Stomach smooth muscle (tissue), 2 donors: ENCODE measurements around the gene LGALS9.

Experiments used
- H3K27ac ChIP-seq: one replicate; pipeline ENCODE4 v1.7.0; 2013; ENCODE audit warnings: mild to moderate bottlenecking, low read length, inconsistent platforms
- H3K27me3 ChIP-seq, 2 donors: one replicate each; pipeline ENCODE4 v1.7.0; 2013; ENCODE audit warnings: low read length in 2 of 2; ENCODE audit not compliant: insufficient read depth in 2 of 2, control insufficient read depth in 1 of 2
- H3K36me3 ChIP-seq, 2 donors: one replicate each; pipeline ENCODE4 v1.7.0; 2013; ENCODE audit warnings: low read length in 2 of 2; ENCODE audit not compliant: control insufficient read depth in 2 of 2, insufficient read depth in 2 of 2
- H3K4me1 ChIP-seq: one replicate; pipeline ENCODE4 v1.7.0; 2013; ENCODE audit warnings: low read length; ENCODE audit not compliant: control insufficient read depth, insufficient read depth
- H3K4me3 ChIP-seq, 2 donors: one replicate each; pipeline ENCODE4 v1.7.0; 2013; ENCODE audit warnings: low read length in 2 of 2
- H3K9ac ChIP-seq, 2 donors: one replicate each; pipeline ENCODE4 v1.7.0; 2013; ENCODE audit warnings: low read length in 2 of 2, mild to moderate bottlenecking in 1 of 2
- H3K9me3 ChIP-seq, 2 donors: one replicate each; pipeline ENCODE4 v1.7.0; 2013; ENCODE audit warnings: low read length in 2 of 2; ENCODE audit not compliant: control insufficient read depth in 2 of 2
- donor health status: healthy.
- donor health status: Pancreatic carcinoma.

The LGALS9 gene

DNA sequence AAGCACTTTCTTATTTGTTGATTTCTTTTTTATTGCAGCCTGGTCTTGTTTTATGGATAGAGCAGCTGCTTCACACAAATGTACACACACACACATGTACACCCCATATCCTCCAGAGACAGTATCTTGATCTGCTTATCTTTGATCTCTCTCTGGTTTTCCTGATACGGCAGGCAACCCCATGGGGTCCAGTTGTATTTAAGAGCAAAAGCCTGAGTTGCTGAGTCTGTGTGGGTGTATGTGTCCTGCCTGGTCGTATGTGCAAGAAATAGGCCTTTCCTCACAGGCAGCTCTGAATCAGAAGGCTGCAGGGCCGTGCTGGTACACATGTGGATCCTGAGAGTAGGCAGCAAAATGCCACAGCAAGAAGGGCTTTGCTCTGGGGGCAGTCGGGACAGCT, 14.6 kb upstream of the LGALS9 start:
- H3K27ac ChIP-seq, result no peak overlapping the region
- no peak overlapping the region for H3K4me3 ChIP-seq
- peaks cover under 1% of the 10 kb centered on the region for H3K4me1 ChIP-seq
- H3K9me3 ChIP-seq, result no peaks in the 10 kb centered on the region
- no peaks in the 10 kb centered on the region for H3K27me3 ChIP-seq
- no peak overlapping the region for H3K9ac ChIP-seq
- peaks cover 33 to 38% of the 10 kb centered on the region in 2 donors for H3K36me3 ChIP-seq

DNA sequence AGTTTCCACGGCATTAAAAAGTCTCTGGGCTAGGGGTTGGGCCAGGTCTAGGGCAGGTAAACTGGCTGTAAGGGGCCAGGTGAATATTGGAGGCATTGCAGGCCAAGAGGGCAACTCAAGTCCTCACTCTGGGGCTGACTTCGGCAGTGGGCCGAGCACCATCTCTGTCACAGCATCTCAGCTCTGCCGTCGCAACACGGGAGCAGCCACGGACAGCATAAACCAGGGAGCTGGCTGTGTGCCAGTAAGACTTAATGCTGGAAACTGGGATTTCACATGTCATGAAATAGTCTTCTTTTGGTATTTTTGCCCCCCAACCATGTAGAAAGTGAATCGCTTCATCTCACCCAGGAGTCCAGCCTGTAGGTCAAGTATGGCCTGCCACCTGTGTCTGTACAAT, 12.6 kb upstream of the LGALS9 start:
- Histone ChIP-seq H3K4me3 (no peak overlapping the region), H3K36me3 (peaks cover 42% of the 10 kb centered on the region in 2 donors), H3K27ac (no peak overlapping the region), H3K9ac (no peak overlapping the region), H3K9me3 (no peaks in the 10 kb centered on the region), H3K27me3 (no peaks in the 10 kb centered on the region), H3K4me1 (no peaks in the 10 kb centered on the region)

DNA sequence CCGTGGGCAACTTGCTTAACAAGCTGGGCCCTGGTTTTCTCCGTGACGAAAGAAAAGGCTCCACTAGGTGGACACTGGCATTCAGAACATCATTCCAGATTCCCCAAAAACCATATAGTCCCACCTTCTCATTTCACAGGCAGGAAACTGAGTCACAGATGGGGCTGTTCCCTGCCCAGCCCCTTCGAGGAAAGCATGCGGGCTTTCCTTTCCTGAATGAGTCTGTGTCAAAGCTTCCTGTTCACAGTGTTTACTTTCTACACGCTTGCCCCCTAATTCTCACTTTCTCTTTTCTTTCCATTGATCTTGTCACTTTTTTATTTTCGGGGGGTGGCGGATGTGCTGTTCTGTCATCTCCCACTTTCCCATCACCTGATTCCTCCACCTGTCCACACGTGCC, 10.3 kb upstream of the LGALS9 start:
- no peak overlapping the region for H3K27ac ChIP-seq
- H3K4me3 ChIP-seq, result no peak overlapping the region
- peaks cover 38 to 47% of the 10 kb centered on the region in 2 donors for H3K36me3 ChIP-seq
- H3K9ac ChIP-seq, result no peak overlapping the region
- peaks cover 4% of the 10 kb centered on the region for H3K4me1 ChIP-seq
- H3K9me3 ChIP-seq, result no peaks in the 10 kb centered on the region
- no peaks in the 10 kb centered on the region for H3K27me3 ChIP-seq

DNA sequence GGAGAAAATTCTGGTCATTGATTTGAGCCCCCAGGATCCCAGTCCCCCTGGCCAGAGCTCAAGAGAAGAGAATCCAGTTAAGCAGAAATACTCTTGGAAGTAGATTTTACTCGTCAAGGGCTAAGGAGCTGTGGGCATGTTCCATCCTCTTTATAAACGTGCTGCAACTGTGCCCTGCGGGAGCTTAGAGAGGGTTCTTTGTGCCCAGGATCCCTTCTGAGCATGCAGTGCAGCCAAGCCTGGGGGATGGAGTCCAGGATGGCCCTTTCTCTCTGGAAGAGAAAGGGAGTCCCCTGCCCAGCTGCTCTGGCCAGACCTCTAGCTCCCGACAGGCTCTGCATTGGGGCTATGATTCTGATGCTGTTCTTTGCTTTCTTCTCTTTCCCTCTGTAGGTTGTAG, 9.5 kb upstream of the LGALS9 start:
- H3K9ac ChIP-seq, result no peak overlapping the region
- peaks cover 4% of the 10 kb centered on the region for H3K4me1 ChIP-seq
- H3K36me3 ChIP-seq, result peaks cover 37 to 46% of the 10 kb centered on the region in 2 donors
- H3K4me3 ChIP-seq, result no peak overlapping the region
- no peaks in the 10 kb centered on the region for H3K27me3 ChIP-seq
- no peak overlapping the region for H3K27ac ChIP-seq
- no peaks in the 10 kb centered on the region for H3K9me3 ChIP-seq

DNA sequence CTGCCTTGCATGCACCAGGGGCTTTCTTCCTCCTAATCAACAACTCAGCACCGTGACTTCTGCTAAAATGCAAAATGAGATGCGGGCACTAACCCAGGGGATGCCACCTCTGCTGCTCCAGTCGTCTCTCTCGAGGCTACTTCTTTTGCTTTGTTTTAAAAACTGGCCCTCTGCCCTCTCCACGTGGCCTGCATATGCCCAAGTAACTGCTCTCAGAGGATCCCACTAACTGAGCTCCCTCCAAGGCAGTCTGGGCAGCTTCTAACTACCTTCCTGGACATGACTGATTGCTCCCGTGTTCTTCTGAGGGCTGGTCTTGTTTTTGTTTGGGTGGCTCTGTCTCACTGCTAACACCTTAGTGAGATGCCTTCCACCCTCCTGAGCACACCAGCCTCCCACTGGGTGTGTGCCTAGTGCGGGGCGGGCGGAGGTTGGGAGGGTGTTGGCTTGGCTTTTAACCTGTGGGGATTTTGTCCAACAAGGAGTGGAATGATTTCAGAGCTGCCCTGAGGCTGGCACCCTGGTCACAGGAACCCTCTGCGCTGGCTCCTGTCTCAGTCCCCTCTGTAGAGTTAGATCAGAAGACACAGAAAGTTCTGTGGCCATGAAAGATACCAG, 8.9 kb upstream of the LGALS9 start:
- H3K27ac ChIP-seq, result no peak overlapping the region
- no peaks in the 10 kb centered on the region for H3K27me3 ChIP-seq
- H3K9ac ChIP-seq, result no peak overlapping the region
- no peak overlapping the region for H3K4me3 ChIP-seq
- peaks cover 4% of the 10 kb centered on the region for H3K4me1 ChIP-seq
- H3K36me3 ChIP-seq, result peaks cover 32 to 41% of the 10 kb centered on the region in 2 donors
- H3K9me3 ChIP-seq, result no peaks in the 10 kb centered on the region

DNA sequence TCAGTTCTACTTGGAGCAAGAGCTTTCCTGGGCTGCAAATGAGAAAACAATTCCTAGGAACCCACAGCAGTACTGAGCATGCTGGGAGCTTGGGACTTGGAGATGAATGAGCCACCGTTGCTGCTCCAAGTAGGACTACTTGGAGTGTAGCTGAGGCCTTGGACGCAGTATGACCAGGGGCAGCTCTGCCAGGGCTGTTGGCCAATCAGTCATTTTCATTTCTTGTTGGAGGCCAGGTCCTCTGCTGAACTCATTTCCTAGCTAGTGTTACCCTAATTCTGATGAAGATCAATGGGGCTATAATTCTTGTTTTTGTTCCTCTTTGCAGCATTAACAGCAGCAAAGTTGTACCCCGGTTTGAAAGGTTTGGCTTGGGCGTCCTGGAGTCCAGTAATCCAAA, 8.0 kb upstream of the LGALS9 start:
- H3K36me3 ChIP-seq, result peaks cover 24 to 34% of the 10 kb centered on the region in 2 donors
- H3K9ac ChIP-seq, result no peak overlapping the region
- peaks cover 4% of the 10 kb centered on the region for H3K4me1 ChIP-seq
- H3K4me3 ChIP-seq, result no peak overlapping the region
- H3K9me3 ChIP-seq, result no peaks in the 10 kb centered on the region
- H3K27ac ChIP-seq, result no peak overlapping the region
- no peaks in the 10 kb centered on the region for H3K27me3 ChIP-seq

DNA sequence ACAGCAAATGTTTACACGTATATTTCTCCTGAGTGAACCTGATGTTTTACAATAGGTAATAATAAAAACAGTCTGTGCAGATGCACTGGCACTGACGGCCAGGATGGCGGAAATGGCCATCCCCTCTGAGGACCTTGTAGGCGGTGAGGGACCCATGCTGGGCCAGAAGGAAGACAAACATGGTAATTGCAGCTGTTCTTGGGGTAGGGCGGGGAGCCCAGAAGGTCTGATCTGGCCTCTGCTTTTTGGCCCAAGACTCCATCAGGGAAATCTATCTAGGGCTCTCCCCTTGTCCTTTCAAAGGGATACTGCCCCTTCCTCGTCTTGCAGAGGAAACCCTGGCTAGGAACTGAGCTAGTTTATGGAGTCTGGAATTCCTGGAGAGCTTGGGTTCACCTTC, 7.4 kb upstream of the LGALS9 start:
- no peak overlapping the region for H3K27ac ChIP-seq
- H3K4me1 ChIP-seq, result peaks cover 4% of the 10 kb centered on the region
- no peak overlapping the region for H3K9ac ChIP-seq
- no peak overlapping the region for H3K4me3 ChIP-seq
- no peaks in the 10 kb centered on the region for H3K27me3 ChIP-seq
- H3K9me3 ChIP-seq, result no peaks in the 10 kb centered on the region
- H3K36me3 ChIP-seq, result peaks cover 20 to 28% of the 10 kb centered on the region in 2 donors

DNA sequence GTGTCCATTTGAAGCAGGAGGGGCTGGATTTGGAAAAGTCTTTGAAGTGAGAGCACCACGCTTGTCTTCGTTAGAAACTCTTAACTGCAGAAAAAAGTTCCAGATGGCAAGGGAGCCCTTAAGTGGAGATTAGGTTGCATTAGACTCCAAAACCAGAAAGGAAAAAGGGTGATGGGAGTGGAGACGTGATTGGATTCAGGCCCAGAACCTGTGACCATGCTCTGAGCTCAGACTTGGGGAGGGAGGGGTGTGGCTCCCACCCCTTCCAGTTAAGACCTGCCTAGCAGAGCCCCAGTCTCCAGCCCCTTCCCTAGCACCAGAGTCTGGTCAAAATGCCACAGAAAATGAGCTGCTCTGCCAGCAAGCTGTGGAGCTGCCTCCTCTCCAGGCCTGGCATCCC, 6.4 kb upstream of the LGALS9 start:
- no peaks in the 10 kb centered on the region for H3K9me3 ChIP-seq
- H3K27ac ChIP-seq, result no peak overlapping the region
- H3K4me3 ChIP-seq, result no peak overlapping the region
- H3K4me1 ChIP-seq, result peaks cover 4% of the 10 kb centered on the region
- H3K36me3 ChIP-seq, result peaks cover 20 to 28% of the 10 kb centered on the region in 2 donors
- H3K9ac ChIP-seq, result no peak overlapping the region
- no peaks in the 10 kb centered on the region for H3K27me3 ChIP-seq

DNA sequence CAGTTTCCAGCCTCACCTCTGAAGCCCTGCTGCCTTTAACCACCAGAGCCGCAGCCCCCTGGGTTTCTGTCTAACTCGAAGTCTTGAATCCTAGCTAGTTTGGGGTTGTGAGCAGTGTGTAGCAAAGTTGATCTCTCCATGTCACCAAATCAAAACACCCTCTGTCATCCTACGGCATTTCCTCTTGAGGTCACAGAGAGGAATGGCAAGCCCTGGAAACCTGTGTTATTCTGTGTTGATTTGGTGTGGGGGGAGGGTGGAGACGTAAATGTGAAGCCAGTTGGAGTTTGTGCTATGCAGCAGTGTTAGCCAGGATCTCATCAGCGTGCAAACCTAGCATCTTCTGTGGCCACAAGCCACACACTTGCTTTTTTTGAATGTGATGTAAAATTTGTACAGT, 5.1 kb upstream of the LGALS9 start:
- H3K27ac ChIP-seq, result no peak overlapping the region
- no peaks in the 10 kb centered on the region for H3K9me3 ChIP-seq
- H3K4me1 ChIP-seq, result peaks cover 4% of the 10 kb centered on the region
- peaks cover 10 to 22% of the 10 kb centered on the region in 2 donors for H3K36me3 ChIP-seq
- H3K9ac ChIP-seq, result no peak overlapping the region
- H3K4me3 ChIP-seq, result no peak overlapping the region
- no peaks in the 10 kb centered on the region for H3K27me3 ChIP-seq

DNA sequence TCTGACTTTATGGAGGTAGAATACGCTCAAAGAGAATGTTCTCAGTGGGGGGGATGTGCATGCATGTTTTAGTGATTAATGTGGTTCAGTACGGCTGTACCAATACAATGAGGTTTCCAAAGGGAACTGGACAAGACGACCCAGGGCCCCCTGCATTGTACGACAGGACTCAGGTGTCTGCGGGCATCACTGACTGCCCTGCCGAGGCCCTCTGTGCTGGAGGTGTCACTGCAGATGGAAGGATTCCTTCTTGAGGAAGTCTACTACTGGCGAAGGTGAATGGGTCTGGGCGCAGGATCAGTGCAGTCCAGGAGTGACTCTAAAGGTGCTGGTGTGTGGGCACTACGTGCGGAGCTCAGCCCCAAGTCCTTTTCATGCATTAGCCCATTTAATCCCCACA, 3.5 kb upstream of the LGALS9 start:
- Histone ChIP-seq H3K36me3 (peaks cover 6 to 12% of the 10 kb centered on the region in 2 donors), H3K27me3 (no peaks in the 10 kb centered on the region), H3K27ac (no peak overlapping the region), H3K4me1 (peaks cover 11% of the 10 kb centered on the region), H3K4me3 (no peak overlapping the region), H3K9me3 (no peaks in the 10 kb centered on the region), H3K9ac (no peak overlapping the region)

DNA sequence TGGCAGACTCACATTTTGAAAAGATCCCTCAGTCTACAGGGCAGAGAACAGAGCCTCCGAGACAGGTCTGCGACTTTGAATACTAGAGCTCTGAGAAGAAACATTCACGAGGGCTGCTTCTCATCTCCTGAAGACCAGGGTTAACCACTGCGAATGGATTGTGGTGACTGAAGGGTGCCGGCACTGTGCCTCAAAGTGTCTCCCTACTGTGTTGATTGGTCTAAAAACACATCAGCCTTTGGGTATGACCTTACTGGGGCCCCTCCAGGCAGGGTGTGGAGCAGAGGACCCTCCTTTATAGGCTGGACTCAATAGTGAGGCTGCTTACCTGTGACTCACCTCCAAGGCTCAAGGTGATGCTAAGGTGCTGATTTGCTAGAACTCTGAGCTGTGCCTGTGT, 2.6 kb upstream of the LGALS9 start:
- no peaks in the 10 kb centered on the region for H3K9me3 ChIP-seq
- peaks cover 16% of the 10 kb centered on the region for H3K4me1 ChIP-seq
- H3K4me3 ChIP-seq, result no peak overlapping the region
- H3K27me3 ChIP-seq, result no peaks in the 10 kb centered on the region
- no peak overlapping the region for H3K9ac ChIP-seq
- H3K36me3 ChIP-seq, result peaks cover 0 to 11% of the 10 kb centered on the region in 2 donors
- no peak overlapping the region for H3K27ac ChIP-seq
